H1 (cell line): ENCODE results near the gene SESN3. TPM values are rescaled to one million over a fixed set of nuclear protein-coding genes. Genes with fewer than 3 reads are reported as not detected.
"Not testable (repeated sequence)": the region's sequence is repeated elsewhere in the genome, so short reads cannot be mapped to it uniquely, and the experiment has no call there.

ENCODE experiments used
- CTCF ChIA-PET: fragments of 300-600 bp; sonication (Branson Sonifier 250); formaldehyde crosslinking; loops from one replicate; lab custom pipeline; 2021; ENCODE audit not compliant: partially characterized antibody; lab: Charles Lee
- POLR2A ChIA-PET: fragments of 300-600 bp; sonication (Branson Sonifier 250); formaldehyde crosslinking; loops from one replicate; lab custom pipeline; 2021; ENCODE audit warnings: inconsistent platforms; ENCODE audit not compliant: partially characterized antibody; lab: Charles Lee
- DNase-seq, 2 experiments: peaks; one replicate each; pipeline versions ENCODE4 v3.0.0 to v3.0.0-alpha.2; 2010 to 2022; ENCODE audit warnings: low spot score in 2 of 2, low read depth in 1 of 2, mixed read lengths in 1 of 2
- FAIRE-seq: peaks from 2 replicates; lab custom pipeline; 2011; peaks lifted over from hg19 to GRCh38; lab: Jason Lieb, UNC
- H2AFZ ChIP-seq: 2 replicates; pipeline ENCODE4 v1.8.1; 2012; ENCODE audit warnings: low read length, inconsistent platforms
- H2AK5ac ChIP-seq: 2 replicates; pipeline ENCODE4 v1.6.1; 2013; ENCODE audit warnings: low read depth, low read length
- H2BK120ac ChIP-seq: replicated peaks from 2 replicates; pipeline ENCODE3; 2013; ENCODE audit warnings: low read depth, low read length, inconsistent platforms
- H2BK12ac ChIP-seq: 2 replicates; pipeline ENCODE4 v1.6.1; 2013; ENCODE audit warnings: low read depth, low read length
- H2BK15ac ChIP-seq: 2 replicates; pipeline ENCODE4 v1.6.1; 2013; ENCODE audit warnings: low read length
- H2BK20ac ChIP-seq: 2 replicates; pipeline ENCODE4 v1.6.1; 2013; ENCODE audit warnings: low read length
- H2BK5ac ChIP-seq: 2 replicates; pipeline ENCODE4 v1.6.1; 2013; ENCODE audit warnings: low read depth, low read length
- H3K14ac ChIP-seq: 2 replicates; pipeline ENCODE4 v1.6.1; 2013; ENCODE audit warnings: inconsistent platforms; ENCODE audit not compliant: insufficient read length
- H3K18ac ChIP-seq: 2 replicates; pipeline ENCODE4 v1.6.1; 2013; ENCODE audit warnings: low read length; ENCODE audit errors: extremely low read depth
- H3K23ac ChIP-seq: 2 replicates; pipeline ENCODE4 v1.6.1; 2013; ENCODE audit warnings: inconsistent platforms; ENCODE audit not compliant: insufficient read length
- H3K23me2 ChIP-seq: 2 replicates; pipeline ENCODE4 v1.6.1; 2013; ENCODE audit warnings: low read depth, low read length
- H3K27ac ChIP-seq: 2 replicates; pipeline ENCODE4 v1.6.1; 2011; ENCODE audit warnings: low read depth, low read length, inconsistent platforms
- H3K27me3 ChIP-seq, 4 experiments: replicated peaks in 1 of 4; 1 replicate in 1 of 4; 2 replicates in 3 of 4; pipeline versions ENCODE4 v1.6.1 to v1.8.1; 2011 to 2013; ENCODE audit warnings: low read length in 3 of 4, mild to moderate bottlenecking in 3 of 4, inconsistent platforms in 2 of 4, mixed read lengths in 2 of 4, moderate library complexity in 1 of 4; ENCODE audit not compliant: control insufficient read depth in 3 of 4, insufficient read depth in 3 of 4; ENCODE audit errors: extremely low read depth in 1 of 4
- H3K36me3 ChIP-seq, 4 experiments: 2 replicates each; pipeline versions ENCODE4 v1.6.1 to v1.8.1; 2011 to 2013; ENCODE audit warnings: mild to moderate bottlenecking in 4 of 4, low read length in 3 of 4, moderate library complexity in 2 of 4, control low read depth in 1 of 4, inconsistent platforms in 1 of 4; ENCODE audit not compliant: insufficient read depth in 4 of 4, control insufficient read depth in 2 of 4
- H3K4ac ChIP-seq: replicated peaks from 2 replicates; pipeline ENCODE3; 2013; ENCODE audit warnings: low read length, low read depth, mixed read lengths, inconsistent platforms; ENCODE audit not compliant: insufficient read length
- H3K4me1 ChIP-seq, 4 experiments: replicated peaks in 1 of 4; 1 replicate in 1 of 4; 2 replicates in 3 of 4; pipeline versions ENCODE4 v1.6.1 to v1.8.1; 2011 to 2013; ENCODE audit warnings: low read length in 3 of 4, inconsistent platforms in 2 of 4, mixed read lengths in 1 of 4; ENCODE audit not compliant: insufficient read depth in 4 of 4, control insufficient read depth in 3 of 4
- H3K4me2 ChIP-seq, 2 experiments: 2 replicates each; pipeline versions ENCODE4 v1.6.1 to v1.8.1; 2011 to 2013; ENCODE audit warnings: low read depth in 2 of 2, low read length in 2 of 2, control low read depth in 1 of 2, inconsistent platforms in 1 of 2, mild to moderate bottlenecking in 1 of 2; ENCODE audit not compliant: insufficient read depth in 1 of 2
- H3K4me3 ChIP-seq, 4 experiments: fragments of 200-600, 300-600 bp in 1 of 4; sonication (generic), shearing (Covaris generic), sonication (Bioruptor Twin) in 1 of 4; 2 replicates each; pipeline versions ENCODE4 v1.5.1 to v1.8.1; 2011 to 2016; ENCODE audit warnings: low read length in 4 of 4, low read depth in 3 of 4, control low read depth in 2 of 4, inconsistent platforms in 2 of 4, mild to moderate bottlenecking in 2 of 4, mixed read lengths in 1 of 4, moderate library complexity in 1 of 4; ENCODE audit not compliant: insufficient read depth in 2 of 4; ENCODE audit errors: extremely low read depth in 1 of 4
- H3K56ac ChIP-seq: replicated peaks from 2 replicates; pipeline ENCODE3; 2013; ENCODE audit warnings: low read depth, mild to moderate bottlenecking, mixed read lengths, low read length, inconsistent platforms; ENCODE audit not compliant: insufficient read length
- H3K79me1 ChIP-seq: 2 replicates; pipeline ENCODE4 v1.6.1; 2013; ENCODE audit warnings: low read depth, low read length, control low read depth
- H3K79me2 ChIP-seq, 2 experiments: 2 replicates each; pipeline versions ENCODE4 v1.6.1 to v1.8.1; 2012 to 2013; ENCODE audit warnings: low read length in 2 of 2, mild to moderate bottlenecking in 2 of 2, inconsistent platforms in 1 of 2; ENCODE audit not compliant: insufficient read depth in 2 of 2, control insufficient read depth in 1 of 2
- H3K9ac ChIP-seq, 4 experiments: replicated peaks in 1 of 4; 1 replicate in 1 of 4; 2 replicates in 3 of 4; pipeline versions ENCODE4 v1.6.1 to v1.8.1; 2011 to 2013; ENCODE audit warnings: low read depth in 3 of 4, low read length in 3 of 4, control low read depth in 2 of 4, mild to moderate bottlenecking in 2 of 4, moderate library complexity in 2 of 4, inconsistent platforms in 1 of 4; ENCODE audit errors: extremely low read depth in 1 of 4
- H3K9me3 ChIP-seq, 2 experiments: 2 replicates each; pipeline versions ENCODE4 v1.6.1 to v1.8.1; 2012 to 2013; ENCODE audit warnings: mild to moderate bottlenecking in 2 of 2, moderate library complexity in 2 of 2, control low read depth in 1 of 2, inconsistent platforms in 1 of 2, low read depth in 1 of 2, low read length in 1 of 2, mixed read lengths in 1 of 2; ENCODE audit not compliant: insufficient read depth in 2 of 2
- H4K20me1 ChIP-seq, 2 experiments: replicated peaks in 1 of 2; 2 replicates each; pipeline versions ENCODE3 to v1.8.1; 2011 to 2013; ENCODE audit warnings: inconsistent platforms in 2 of 2, low read length in 2 of 2, mild to moderate bottlenecking in 1 of 2; ENCODE audit not compliant: insufficient read depth in 2 of 2, control insufficient read depth in 1 of 2
- H4K5ac ChIP-seq: 2 replicates; pipeline ENCODE4 v1.6.1; 2013; ENCODE audit warnings: low read length, low read depth, mixed read lengths, inconsistent platforms; ENCODE audit not compliant: insufficient read length
- H4K8ac ChIP-seq: 2 replicates; pipeline ENCODE4 v1.8.0; 2013; ENCODE audit warnings: mild to moderate bottlenecking, moderate library complexity, low read length, inconsistent platforms; ENCODE audit not compliant: insufficient read depth; ENCODE audit errors: extremely low read depth
- H4K91ac ChIP-seq: replicated peaks from 2 replicates; pipeline ENCODE3; 2013; ENCODE audit warnings: low read length, mixed read lengths, inconsistent platforms; ENCODE audit not compliant: insufficient read length
- WGBS, 2 experiments: shearing (Covaris generic) in 1 of 2; methylation state at CpG; one replicate each; pipeline versions ENCODE4 v1.1.6 to v1.1.7; 2013 to 2015; ENCODE audit warnings: low lambda C conversion rate in 2 of 2, mixed read lengths in 2 of 2, inconsistent platforms in 1 of 2, low coverage in 1 of 2, missing lambda C conversion rate in 1 of 2; ENCODE audit not compliant: insufficient replicate concordance in 2 of 2, insufficient coverage in 1 of 2, insufficient read length in 1 of 2; ENCODE audit errors: extremely low coverage in 1 of 2, missing lambda C conversion rate in 1 of 2; 5-methylcytosine and 5-hydroxymethylcytosine counted together
- polyA plus RNA-seq, 7 experiments: library from polyadenylated mRNA; depleted of rRNA in 3 of 7; stranded (reverse) in 5 of 7; unstranded in 2 of 7; fragments of >200 nt in 5 of 7; fragments of 200-250 nt in 2 of 7; gene quantifications; 1 replicate in 5 of 7; 2 replicates in 1 of 7; 4 replicates in 1 of 7; pipeline versions ENCODE4 v1.2.1 to v1.2.3, GENCODE V29; 2011 to 2013; ENCODE audit warnings: missing spikeins in 2 of 7, mixed read lengths in 2 of 7
- total RNA-seq: library from RNA; stranded (reverse); fragmentation: NEBNext Ultra II Directional; extraction: Animal tissue kit (Norgen Biotek cat#: 25700); gene quantifications from 2 replicates; pipeline ENCODE4 v1.2.1, GENCODE V29; 2021

The SESN3 gene
- total and polyA plus RNA-seq, 2 of the 8 experiments (the other 6 are each of a cell fraction or from before 2014, with no cell fraction given), result 10.2 to 31.1 TPM

- H3K36me3 ChIP-seq, H3K4me3 ChIP-seq: not testable (repeated sequence)
Measured at GRCh38 chr11:95273618-95274017, 42.6 kb upstream of the SESN3 start.

More at GRCh38 chr11:95273618-95274017, 42.6 kb upstream of the SESN3 start:
- H2BK5ac ChIP-seq, H4K20me1 ChIP-seq, H3K79me2 ChIP-seq, H3K4me2 ChIP-seq, H3K14ac ChIP-seq, H2BK12ac ChIP-seq, H4K91ac ChIP-seq, FAIRE-seq, H3K23ac ChIP-seq, H3K9me3 ChIP-seq, H2AFZ ChIP-seq, DNase-seq, H3K56ac ChIP-seq, H3K23me2 ChIP-seq, H3K18ac ChIP-seq, H2AK5ac ChIP-seq, H3K27me3 ChIP-seq, CTCF ChIA-PET, H4K5ac ChIP-seq, H4K8ac ChIP-seq, H3K27ac ChIP-seq, H3K4ac ChIP-seq, POLR2A ChIA-PET, H3K4me1 ChIP-seq, H2BK120ac ChIP-seq, H3K79me1 ChIP-seq, H2BK20ac ChIP-seq, H2BK15ac ChIP-seq, H3K9ac ChIP-seq: not testable (repeated sequence)
- 76% methylated on average over 5 of the region's 5 CpGs; no CpG with 5 or more reads in 1 of the 2 experiments for WGBS, 2 experiments
